ENCODE results near the gene AIFM3. TPM values are rescaled to one million over a fixed set of nuclear protein-coding genes. Genes with fewer than 3 reads are reported as not detected.

The AIFM3 gene
- total and polyA plus RNA-seq, 2 of the 4 experiments (the other 2 are of a cell fraction) = 0.09 to 0.18 TPM

GRCh38 chr22:21028277-21029251 lies 61.5 kb downstream of the AIFM3 start (continued):
- TF ChIP-seq USF2 (IDR thresholded peaks at IDR 0.05; ENCODE audit: low read depth, low read length) (no peak), POLR2A (IDR thresholded peaks at IDR 0.05; ENCODE audit: low read depth, low read length) (no peak)

GRCh38 chr22:21029486-21030025 lies 62.5 kb downstream of the AIFM3 start:
- WGBS, 2 experiments (ENCODE audit: extremely low coverage in 2 of 2, insufficient read length in 1 of 2) = 55% methylated on average over 9 of the region's 12 CpGs; no CpG with 5 or more reads in 1 of the 2 experiments
- H2AK9ac ChIP-seq (replicated peaks; ENCODE audit: low read depth, low read length, poor library complexity) = no peak overlapping the region
- H3K79me1 ChIP-seq (ENCODE audit: low read depth in 1 of 2, low read length in 2 of 2) = no peaks in the 10 kb centered on the region
- no peaks in the 10 kb centered on the region for H4K20me1 ChIP-seq (ENCODE audit: insufficient read depth, low read length)
- ATAC-seq (ENCODE audit: low read depth) = no peak
- H2BK15ac ChIP-seq (ENCODE audit: low read depth, low read length) = no peak overlapping the region
- no peak overlapping the region for H2BK5ac ChIP-seq (ENCODE audit: low read depth, low read length, poor library complexity, severe bottlenecking)
- H4K8ac ChIP-seq (ENCODE audit: low read depth in 2 of 2, low read length in 2 of 2) = no peak overlapping the region
- no peak overlapping the region for H3K4ac ChIP-seq (ENCODE audit: low read depth, low read length)
- no peak overlapping the region for H3K14ac ChIP-seq (replicated peaks; ENCODE audit: low read depth, low read length)
- no peak overlapping the region for H3K56ac ChIP-seq (ENCODE audit: extremely low read depth, insufficient read depth, low read length)
- no peak overlapping the region for H3K4me3 ChIP-seq (ENCODE audit: insufficient read depth, low read depth, low read length)
- H2AFZ ChIP-seq (replicated peaks; ENCODE audit: low read length, poor library complexity) = no peak overlapping the region
- H3K9me3 ChIP-seq (ENCODE audit: control insufficient read depth, insufficient read depth, low read length) = no peaks in the 10 kb centered on the region
- in situ Hi-C loops (cut with MboI; ENCODE audit: low sequenced_read_pairs) = no loop called here
- BruUV-seq (replicated peaks) = no TSS peak
- H3K27me3 ChIP-seq (ENCODE audit: control insufficient read depth, insufficient read depth, low read length) = peaks cover 34% of the 10 kb centered on the region
- H2BK120ac ChIP-seq (ENCODE audit: low read depth, low read length) = no peak overlapping the region
- H3K4me2 ChIP-seq (ENCODE audit: low read depth, low read length) = no peak overlapping the region
- H4K91ac ChIP-seq (ENCODE audit: insufficient read depth, low read depth, low read length) = no peak overlapping the region
- no peaks in the 10 kb centered on the region for H3K36me3 ChIP-seq (ENCODE audit: control insufficient read depth, insufficient read depth, low read length)
- H3K23ac ChIP-seq (ENCODE audit: low read depth, low read length) = no peak overlapping the region
- no peaks in the 10 kb centered on the region for H3K9me1 ChIP-seq (ENCODE audit: insufficient read depth, low read length)
- H2BK20ac ChIP-seq (ENCODE audit: low read depth, low read length) = no peak overlapping the region
- peaks cover 3% of the 10 kb centered on the region; the same call in 1 of the 2 replicates for H3K4me1 ChIP-seq (ENCODE audit: control insufficient read depth, insufficient read depth, low read length)
- no peak for DNase-seq
- H3K18ac ChIP-seq (ENCODE audit: low read depth, low read length) = no peak overlapping the region
- ChIA-PET CTCF (no interaction called here), POLR2A (ENCODE audit: unreplicated experiment) (no interaction called here)
- intact Hi-C loops (cut with micrococcal nuclease) = no loop called here
- H3K27ac ChIP-seq (ENCODE audit: insufficient read depth, low read length) = no peak overlapping the region
- dilution Hi-C loops (cut with HindIII; ENCODE audit: low sequenced_read_pairs, unreplicated experiment) = no loop called here
- no peak overlapping the region for H3K9ac ChIP-seq (ENCODE audit: low read depth, low read length)
- H4K5ac ChIP-seq (ENCODE audit: low read depth, low read length) = no peak overlapping the region
- no peak overlapping the region for H2AK5ac ChIP-seq (ENCODE audit: low read depth, low read length)
- TF ChIP-seq RAD21 (IDR thresholded peaks at IDR 0.05; ENCODE audit: low read length) (no peak), ELK1 (IDR thresholded peaks at IDR 0.05; ENCODE audit: borderline replicate concordance, low read depth, low read length) (no peak), CTCF (conservative IDR thresholded peaks at IDR 0.05; ENCODE audit: low read depth, low read length) (no peak), CHD1 (IDR thresholded peaks at IDR 0.05; ENCODE audit: low read depth, low read length) (no peak), CEBPB (IDR thresholded peaks at IDR 0.05; ENCODE audit: low read depth, low read length) (no peak), RCOR1 (IDR thresholded peaks at IDR 0.05; ENCODE audit: insufficient replicate concordance, low read length) (no peak), USF2 (IDR thresholded peaks at IDR 0.05; ENCODE audit: low read depth, low read length) (no peak), SMC3 (IDR thresholded peaks at IDR 0.05; ENCODE audit: low read depth, low read length) (no peak), FOS (IDR thresholded peaks at IDR 0.05; ENCODE audit: low read depth, low read length) (no peak)

Data from IMR-90 (cell line).